Measurements from ENCODE around the gene CRLF3. TPM values are rescaled to one million over a fixed set of nuclear protein-coding genes. Genes with fewer than 3 reads are reported as not detected.

Gene CRLF3
- total and polyA plus RNA-seq, 10 donors, result 21.0 to 51.9 (median 48.4) TPM

DNA sequence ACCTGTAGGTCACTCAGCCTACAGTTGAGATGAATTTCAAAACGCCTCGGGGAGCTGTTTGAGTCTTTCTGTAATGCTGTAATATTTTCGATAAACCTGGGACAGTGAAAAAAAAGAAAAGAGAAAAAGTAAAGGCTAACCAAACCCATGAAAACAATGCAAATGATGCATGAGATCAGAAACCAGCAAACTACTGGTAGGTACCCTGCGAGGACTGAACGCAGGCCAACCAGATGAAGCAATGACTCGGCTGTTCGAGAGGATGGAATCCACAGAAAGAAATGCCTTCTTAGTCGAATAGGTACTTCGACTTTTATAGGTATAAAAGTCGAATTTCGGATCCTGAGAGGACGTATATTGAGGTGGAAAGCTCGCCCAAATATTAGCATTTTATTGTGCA is 6.8 kb upstream of the CRLF3 start:
- 23 to 29% (median 25%) methylated on average over 13 of the region's 13 CpGs for WGBS, 5 donors
- Histone ChIP-seq H3K36me3 (no peaks in the 10 kb centered on the region), H3K4me1 (peaks cover 8 to 32% (median 21%) of the 10 kb centered on the region in 6 donors), H3K9me3 (no peaks in the 10 kb centered on the region), H3K4me3 (peak overlapping the region; percentile 58 to 93 (median 78)), H3K27ac (peak overlapping the region in 7 of 8 donors; percentile 15 to 81 (median 73)), H3K27me3 (replicated peaks in 1 of 7) (no peaks in the 10 kb centered on the region)
- no peak for DNase-seq
- no peak for TF ChIP-seq POLR2A (IDR thresholded peaks at IDR 0.05)
- TF ChIP-seq POLR2AphosphoS5 (IDR thresholded peaks at IDR 0.05), result no peak
- TF ChIP-seq, protein P1, sequence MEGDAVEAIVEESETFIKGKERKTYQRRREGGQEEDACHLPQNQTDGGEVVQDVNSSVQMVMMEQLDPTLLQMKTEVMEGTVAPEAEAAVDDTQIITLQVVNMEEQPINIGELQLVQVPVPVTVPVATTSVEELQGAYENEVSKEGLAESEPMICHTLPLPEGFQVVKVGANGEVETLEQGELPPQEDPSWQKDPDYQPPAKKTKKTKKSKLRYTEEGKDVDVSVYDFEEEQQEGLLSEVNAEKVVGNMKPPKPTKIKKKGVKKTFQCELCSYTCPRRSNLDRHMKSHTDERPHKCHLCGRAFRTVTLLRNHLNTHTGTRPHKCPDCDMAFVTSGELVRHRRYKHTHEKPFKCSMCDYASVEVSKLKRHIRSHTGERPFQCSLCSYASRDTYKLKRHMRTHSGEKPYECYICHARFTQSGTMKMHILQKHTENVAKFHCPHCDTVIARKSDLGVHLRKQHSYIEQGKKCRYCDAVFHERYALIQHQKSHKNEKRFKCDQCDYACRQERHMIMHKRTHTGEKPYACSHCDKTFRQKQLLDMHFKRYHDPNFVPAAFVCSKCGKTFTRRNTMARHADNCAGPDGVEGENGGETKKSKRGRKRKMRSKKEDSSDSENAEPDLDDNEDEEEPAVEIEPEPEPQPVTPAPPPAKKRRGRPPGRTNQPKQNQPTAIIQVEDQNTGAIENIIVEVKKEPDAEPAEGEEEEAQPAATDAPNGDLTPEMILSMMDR (IDR thresholded peaks at IDR 0.05 in 8 of 11, conservative IDR thresholded peaks at IDR 0.05 in 3 of 11), result no peak
- intact Hi-C loops (cut with DNase I; ENCODE audit: low total_unique reads), result no loop called here

GRCh38 chr17:30829022-30829421 is 4.5 kb upstream of the CRLF3 start:
- intact Hi-C loops (cut with DNase I; ENCODE audit: low total_unique reads), result no loop called here
- H3K4me3 ChIP-seq, result no peak overlapping the region
- TF ChIP-seq, protein P1 (IDR thresholded peaks at IDR 0.05 in 8 of 11, conservative IDR thresholded peaks at IDR 0.05 in 3 of 11), result no peak
- TF ChIP-seq POLR2AphosphoS5 (IDR thresholded peaks at IDR 0.05), result no peak
- TF ChIP-seq POLR2A (IDR thresholded peaks at IDR 0.05), result no peak
- H3K27me3 ChIP-seq (replicated peaks in 1 of 7), result no peaks in the 10 kb centered on the region
- DNase-seq, result no peak
- no peaks in the 10 kb centered on the region for H3K9me3 ChIP-seq
- peaks cover 8 to 49% (median 35%) of the 10 kb centered on the region in 6 donors for H3K4me1 ChIP-seq
- no peaks in the 10 kb centered on the region for H3K36me3 ChIP-seq
- no peak overlapping the region for H3K27ac ChIP-seq
- 83 to 88% (median 84%) methylated on average over 5 of the region's 5 CpGs for WGBS, 5 donors

- H3K27ac ChIP-seq, result no peak overlapping the region
- intact Hi-C loops (cut with DNase I; ENCODE audit: low total_unique reads), result no loop called here
- H3K36me3 ChIP-seq, result no peaks in the 10 kb centered on the region
- no peaks in the 10 kb centered on the region for H3K9me3 ChIP-seq
- no peak for TF ChIP-seq POLR2AphosphoS5 (IDR thresholded peaks at IDR 0.05)
- TF ChIP-seq, protein P1 (IDR thresholded peaks at IDR 0.05 in 8 of 11, conservative IDR thresholded peaks at IDR 0.05 in 3 of 11), result no peak
- TF ChIP-seq POLR2A (IDR thresholded peaks at IDR 0.05), result no peak
- peaks cover 2 to 49% (median 38%) of the 10 kb centered on the region in 6 donors for H3K4me1 ChIP-seq
- no peaks in the 10 kb centered on the region for H3K27me3 ChIP-seq (replicated peaks in 1 of 7)
- no peak overlapping the region for H3K4me3 ChIP-seq
- 86 to 95% (median 92%) methylated on average over 5 to 6 of the region's 6 CpGs for WGBS, 5 donors
- no peak for DNase-seq
These were observed 2.6 kb upstream of the CRLF3 start for GRCh38 chr17:30827082-30827481.

- Histone ChIP-seq H3K27ac (peak overlapping the region; percentile 80 to 97 (median 94)), H3K27me3 (replicated peaks in 1 of 7) (no peaks in the 10 kb centered on the region), H3K4me1 (peaks cover 29 to 68% (median 60%) of the 10 kb centered on the region in 6 donors), H3K9me3 (no peaks in the 10 kb centered on the region), H3K36me3 (peaks cover 0 to 4% (median 0%) of the 10 kb centered on the region in 6 donors), H3K4me3 (peak overlapping the region; percentile 77 to 94 (median 82))
- intact Hi-C loops (cut with DNase I; ENCODE audit: low total_unique reads), result no loop called here
- TF ChIP-seq POLR2A (IDR thresholded peaks at IDR 0.05) (no peak), POLR2AphosphoS5 (IDR thresholded peaks at IDR 0.05) (no peak)
- TF ChIP-seq, protein P1 (IDR thresholded peaks at IDR 0.05 in 8 of 11, conservative IDR thresholded peaks at IDR 0.05 in 3 of 11), result no peak
- 0 to 2% (median 1%) methylated on average over 11 of the region's 11 CpGs for WGBS, 5 donors
- peak; percentile 81 for DNase-seq
These were observed 513 bp downstream of the CRLF3 start for GRCh38 chr17:30824002-30824355.
